ENCODE data around the gene TCF20.

Gene TCF20

GRCh38 chr22:42271906-42272305, 1.5 kb upstream of the TCF20 start:
- Histone ChIP-seq H4K20me1 (ENCODE audit: insufficient read depth, low read length) (no peaks in the 10 kb centered on the region), H3K36me3 (ENCODE audit: insufficient read depth, low read length) (no peaks in the 10 kb centered on the region), H3K4me1 (ENCODE audit: insufficient read depth, low read length, severe bottlenecking) (peaks cover 15% of the 10 kb centered on the region), H3K79me2 (ENCODE audit: insufficient read depth, low read length) (peaks cover 15% of the 10 kb centered on the region), H3K27me3 (ENCODE audit: insufficient read depth, low read length) (no peaks in the 10 kb centered on the region), H3F3A (ENCODE audit: insufficient read depth, low read length) (peaks cover 5% of the 10 kb centered on the region; the same call in 1 of the 2 replicates), H2AFZ (ENCODE audit: low read length) (no peak overlapping the region), H3K9me3 (ENCODE audit: low read length) (no peaks in the 10 kb centered on the region), H3K27ac (ENCODE audit: low read depth, low read length, poor library complexity, severe bottlenecking) (no peak overlapping the region), H3K4me2 (ENCODE audit: low read length) (no peak overlapping the region), H3K9ac (ENCODE audit: low read length) (no peak overlapping the region), H3K9me2 (ENCODE audit: low read depth, low read length) (no peaks in the 10 kb centered on the region), H3K4me3 (ENCODE audit: low read depth, low read length, poor library complexity, severe bottlenecking) (no peak overlapping the region)
- no peak for TF ChIP-seq CTCF (IDR thresholded peaks at IDR 0.05; ENCODE audit: low read length)
- no peak for TF ChIP-seq EZH2 (IDR thresholded peaks at IDR 0.05; ENCODE audit: borderline replicate concordance, low read length)

- H3K4me1 ChIP-seq (ENCODE audit: insufficient read depth, low read length, severe bottlenecking): peaks cover 15% of the 10 kb centered on the region
- no peaks in the 10 kb centered on the region for H3K9me3 ChIP-seq (ENCODE audit: low read length)
- H3K9ac ChIP-seq (ENCODE audit: low read length): no peak overlapping the region
- H3F3A ChIP-seq (ENCODE audit: insufficient read depth, low read length): peaks cover 5% of the 10 kb centered on the region; the same call in 1 of the 2 replicates
- no peak overlapping the region for H3K4me3 ChIP-seq (ENCODE audit: low read depth, low read length, poor library complexity, severe bottlenecking)
- no peak for TF ChIP-seq CTCF (IDR thresholded peaks at IDR 0.05; ENCODE audit: low read length)
- TF ChIP-seq EZH2 (IDR thresholded peaks at IDR 0.05; ENCODE audit: borderline replicate concordance, low read length): no peak
- no peaks in the 10 kb centered on the region for H4K20me1 ChIP-seq (ENCODE audit: insufficient read depth, low read length)
- no peaks in the 10 kb centered on the region for H3K27me3 ChIP-seq (ENCODE audit: insufficient read depth, low read length)
- H3K27ac ChIP-seq (ENCODE audit: low read depth, low read length, poor library complexity, severe bottlenecking): no peak overlapping the region
- H3K4me2 ChIP-seq (ENCODE audit: low read length): no peak overlapping the region
- peaks cover 16% of the 10 kb centered on the region for H3K79me2 ChIP-seq (ENCODE audit: insufficient read depth, low read length)
- no peaks in the 10 kb centered on the region for H3K9me2 ChIP-seq (ENCODE audit: low read depth, low read length)
- H3K36me3 ChIP-seq (ENCODE audit: insufficient read depth, low read length): no peaks in the 10 kb centered on the region
- no peak overlapping the region for H2AFZ ChIP-seq (ENCODE audit: low read length)
These were observed 849 bp upstream of the TCF20 start for GRCh38 chr22:42271191-42271813.

- Histone ChIP-seq H3K79me2 (ENCODE audit: insufficient read depth, low read length) (peaks cover 23% of the 10 kb centered on the region), H2AFZ (ENCODE audit: low read length) (no peak overlapping the region), H4K20me1 (ENCODE audit: insufficient read depth, low read length) (no peaks in the 10 kb centered on the region), H3K4me1 (ENCODE audit: insufficient read depth, low read length, severe bottlenecking) (peaks cover 15% of the 10 kb centered on the region), H3K9ac (ENCODE audit: low read length) (peak overlapping the region; percentile 82), H3K36me3 (ENCODE audit: insufficient read depth, low read length) (no peaks in the 10 kb centered on the region), H3K27me3 (ENCODE audit: insufficient read depth, low read length) (no peaks in the 10 kb centered on the region), H3K27ac (ENCODE audit: low read depth, low read length, poor library complexity, severe bottlenecking) (no peak overlapping the region), H3F3A (ENCODE audit: insufficient read depth, low read length) (peaks cover 5% of the 10 kb centered on the region; the same call in 1 of the 2 replicates), H3K4me3 (ENCODE audit: low read depth, low read length, poor library complexity, severe bottlenecking) (peak overlapping the region; percentile 77), H3K9me2 (ENCODE audit: low read depth, low read length) (no peaks in the 10 kb centered on the region), H3K9me3 (ENCODE audit: low read length) (no peaks in the 10 kb centered on the region), H3K4me2 (ENCODE audit: low read length) (peak overlapping the region; percentile 90)
- TF ChIP-seq CTCF (IDR thresholded peaks at IDR 0.05; ENCODE audit: low read length) (no peak), EZH2 (IDR thresholded peaks at IDR 0.05; ENCODE audit: borderline replicate concordance, low read length) (no peak)
These were observed 310 bp downstream of the TCF20 start for GRCh38 chr22:42270176-42270509.
